IPS DF 4.7 (cell line): ENCODE data around the gene NCAPG.

ENCODE experiments used
- DNase-seq: peaks from one replicate; pipeline ENCODE4 v3.0.0-alpha.2; 2013; ENCODE audit warnings: low spot score; ENCODE audit errors: extremely low read depth

The NCAPG gene

GRCh38 chr4:17810260-17811077 is at the start of gene NCAPG, which contains the start of gene DCAF16:
Gene NCAPG, plus strand, starts transcription at chr4:17810979. Its CDS starts 99 bp downstream, at chr4:17811078.
Gene DCAF16, minus strand, starts transcription at chr4:17810757. Its CDS starts 6,616 bp downstream, at chr4:17804141.
- DNase-seq, result peak; percentile 99

- DNase-seq, result no peak
These were observed 49.7 kb upstream of the NCAPG start for GRCh38 chr4:17761062-17761461.

GRCh38 chr4:17762726-17763125 is 48.1 kb upstream of the NCAPG start:
- no peak for DNase-seq

- no peak for DNase-seq
These were observed 47.4 kb upstream of the NCAPG start for GRCh38 chr4:17763416-17763815.

- no peak for DNase-seq
These were observed 46.8 kb upstream of the NCAPG start for GRCh38 chr4:17763931-17764330.

GRCh38 chr4:17765514-17766286 is 45.1 kb upstream of the NCAPG start:
- no peak for DNase-seq

GRCh38 chr4:17766826-17767458 is 43.8 kb upstream of the NCAPG start:
- DNase-seq, result no peak

GRCh38 chr4:17769406-17770174 is 41.2 kb upstream of the NCAPG start:
- DNase-seq, result no peak

GRCh38 chr4:17770845-17771244 is 39.9 kb upstream of the NCAPG start:
- no peak for DNase-seq

GRCh38 chr4:17771284-17771908 is 39.4 kb upstream of the NCAPG start:
- DNase-seq, result no peak

GRCh38 chr4:17773135-17773698 is 37.6 kb upstream of the NCAPG start:
- no peak for DNase-seq

- DNase-seq, result no peak
These were observed 32.3 kb upstream of the NCAPG start for GRCh38 chr4:17778431-17778830.

GRCh38 chr4:17780501-17781299 is 30.1 kb upstream of the NCAPG start:
- no peak for DNase-seq

- DNase-seq, result no peak
These were observed 29.2 kb upstream of the NCAPG start, which contains the start of gene FAM184B for GRCh38 chr4:17781300-17782287. Gene FAM184B, minus strand, starts transcription at chr4:17781621. Its CDS starts 322 bp downstream, at chr4:17781299.

GRCh38 chr4:17785858-17786257 is 24.9 kb upstream of the NCAPG start:
- DNase-seq, result no peak

- no peak for DNase-seq
These were observed 24.2 kb upstream of the NCAPG start for GRCh38 chr4:17786567-17786966.

- no peak for DNase-seq
These were observed 23.5 kb upstream of the NCAPG start for GRCh38 chr4:17787315-17787714.

GRCh38 chr4:17788956-17789355 is 21.8 kb upstream of the NCAPG start:
- DNase-seq, result no peak
